Endothelial cell of umbilical vein (primary cell): ENCODE measurements around the gene CNTN5. TPM values are rescaled to one million over a fixed set of nuclear protein-coding genes. Genes with fewer than 3 reads are reported as not detected.

Experiments
- BruUV-seq: library from RNA; stranded (reverse); fragments of 400-500 nt; replicated peaks from 2 replicates; lab custom pipeline; 2021; lab: Mats Ljungman, UMichigan
- CTCF ChIA-PET: fragments of 300-600, 350-600 bp; sonication (Branson Sonifier 250); formaldehyde crosslinking; loops from one replicate; lab custom pipeline; 2021; ENCODE audit warnings: antibody characterized with exemption, inconsistent platforms; lab: Charles Lee
- POLR2A ChIA-PET: fragments of 300-600, 350-600 bp; sonication (Branson Sonifier 250); formaldehyde crosslinking; loops from one replicate; lab custom pipeline; 2021; ENCODE audit warnings: antibody characterized with exemption, inconsistent platforms; lab: Charles Lee
- DNase-seq: peaks from one replicate; pipeline ENCODE4 v3.0.0-alpha.2; 2011; ENCODE audit warnings: low read depth, low spot score
- FAIRE-seq: peaks from 2 replicates; lab custom pipeline; 2011; peaks lifted over from hg19 to GRCh38; lab: Jason Lieb, UNC
- H2AFZ ChIP-seq: 2 replicates; pipeline ENCODE4 v1.6.0; 2012; ENCODE audit warnings: low read depth, low read length, control low read depth, inconsistent platforms
- H3K27ac ChIP-seq: 2 replicates; pipeline ENCODE4 v1.5.1; 2011; ENCODE audit warnings: low read depth, mild to moderate bottlenecking, control low read depth, low read length, moderate library complexity; ENCODE audit not compliant: insufficient read depth
- H3K27me3 ChIP-seq, 2 experiments: 2 replicates each; pipeline versions ENCODE4 v1.6.0 to v1.6.1; 2011; ENCODE audit warnings: low read length in 2 of 2, mixed read lengths in 1 of 2; ENCODE audit not compliant: control insufficient read depth in 2 of 2, insufficient read depth in 2 of 2
- H3K36me3 ChIP-seq, 2 experiments: 2 replicates in 1 of 2; 3 replicates in 1 of 2; pipeline ENCODE4 v1.5.1; 2011; ENCODE audit warnings: low read length in 2 of 2, mild to moderate bottlenecking in 1 of 2, moderate library complexity in 1 of 2; ENCODE audit not compliant: control insufficient read depth in 2 of 2, insufficient read depth in 2 of 2; ENCODE audit errors: extremely low read depth in 1 of 2
- H3K4me1 ChIP-seq: 3 replicates; pipeline ENCODE4 v1.5.1; 2011; ENCODE audit warnings: mild to moderate bottlenecking, low read length; ENCODE audit not compliant: control insufficient read depth, insufficient read depth; ENCODE audit errors: extremely low read depth
- H3K4me2 ChIP-seq: 2 replicates; pipeline ENCODE4 v1.6.1; 2011; ENCODE audit warnings: low read length, control low read depth, mixed read lengths; ENCODE audit not compliant: insufficient read depth
- H3K4me3 ChIP-seq, 3 experiments: fragments of 200-600 bp in 1 of 3; sonication (generic), shearing (Covaris generic) in 1 of 3; replicated peaks in 1 of 3; 2 replicates each; pipeline ENCODE4 v1.5.1; 2011 to 2016; ENCODE audit warnings: control low read depth in 3 of 3, low read length in 3 of 3, mild to moderate bottlenecking in 2 of 3, inconsistent platforms in 1 of 3, low read depth in 1 of 3, moderate library complexity in 1 of 3; ENCODE audit not compliant: insufficient read depth in 1 of 3
- H3K79me2 ChIP-seq: 2 replicates; pipeline ENCODE4 v1.6.0; 2012; ENCODE audit warnings: low read length, inconsistent platforms; ENCODE audit not compliant: control insufficient read depth, insufficient read depth
- H3K9ac ChIP-seq: replicated peaks from 2 replicates; pipeline ENCODE3; 2011; ENCODE audit warnings: low read length, control low read depth; ENCODE audit not compliant: insufficient read depth; ENCODE audit errors: extremely low read depth
- H3K9me1 ChIP-seq: replicated peaks from 3 replicates; pipeline ENCODE4 v1.6.0; 2011; ENCODE audit warnings: mild to moderate bottlenecking, low read length; ENCODE audit not compliant: control insufficient read depth, insufficient read depth; ENCODE audit errors: extremely low read depth
- H3K9me3 ChIP-seq: replicated peaks from 2 replicates; pipeline ENCODE4 v1.5.1; 2012; ENCODE audit warnings: low read length, inconsistent platforms; ENCODE audit not compliant: control insufficient read depth, insufficient read depth
- H4K20me1 ChIP-seq: replicated peaks from 2 replicates; pipeline ENCODE3; 2011; ENCODE audit warnings: mild to moderate bottlenecking, low read length; ENCODE audit not compliant: control insufficient read depth, insufficient read depth; ENCODE audit errors: extremely low read depth
- EZH2 ChIP-seq: IDR thresholded peaks from 2 replicates; pipeline ENCODE4 v1.6.1; 2012; ENCODE audit warnings: borderline replicate concordance, low read depth, mild to moderate bottlenecking, moderate library complexity, low read length, inconsistent platforms; ENCODE audit not compliant: severe bottlenecking
- FOS ChIP-seq: IDR thresholded peaks from 2 replicates; pipeline ENCODE4 v1.6.1; 2011; ENCODE audit warnings: mild to moderate bottlenecking, low read length, moderate library complexity, borderline replicate concordance; ENCODE audit not compliant: insufficient read depth
- GATA2 ChIP-seq: IDR thresholded peaks from 2 replicates; pipeline ENCODE4 v1.7.0; 2011; ENCODE audit warnings: low read depth, mild to moderate bottlenecking, moderate library complexity, mixed read lengths, low read length; ENCODE audit not compliant: insufficient read length, insufficient read depth
- JUN ChIP-seq: IDR thresholded peaks from 2 replicates; pipeline ENCODE4 v1.6.1; 2011; ENCODE audit warnings: borderline replicate concordance, low read depth; ENCODE audit not compliant: insufficient read length, insufficient read depth
- MYC ChIP-seq: IDR thresholded peaks from one replicate; pipeline ENCODE4 v1.6.1; 2011; ENCODE audit warnings: mild to moderate bottlenecking, low read depth, low read length
- POLR2A ChIP-seq: IDR thresholded peaks from 2 replicates; pipeline ENCODE4 v1.6.1; 2012; ENCODE audit warnings: low read depth, mild to moderate bottlenecking, control low read depth, low read length
- POLR2AphosphoS5 ChIP-seq: IDR thresholded peaks from 2 replicates; pipeline ENCODE4 v1.6.1; 2012; ENCODE audit warnings: low read depth, mild to moderate bottlenecking, control low read depth, low read length, moderate library complexity; ENCODE audit not compliant: insufficient read depth
- dilution Hi-C: fragments of 300-500 bp; cut with MboI; formaldehyde crosslinking; loops from one replicate; pipeline ENCODE4 v1.15.0; 2019; ENCODE audit warnings: low sequenced_read_pairs; ENCODE audit not compliant: extremely low pct_ligation_motif_present
- intact Hi-C: fragments of 100-400 bp; cut with micrococcal nuclease; formaldehyde crosslinking; loops from one replicate; pipeline ENCODE4 v1.10.0; 2022
- polyA plus RNA-seq, 4 experiments: library from polyadenylated mRNA; depleted of rRNA in 3 of 4; stranded (reverse) in 3 of 4; unstranded in 1 of 4; fragments of >200 nt; gene quantifications; 2 replicates each; pipeline versions ENCODE4 v1.2.1 to v1.2.3, GENCODE V29; 2011 to 2012; ENCODE audit warnings: missing spikeins in 1 of 4
- total RNA-seq: library from RNA; stranded (reverse); gene quantifications from 2 replicates; pipeline ENCODE4 v1.2.3, GENCODE V29; 2021
- TF ChIP-seq, protein P1 (sequence below), 2 donors: IDR thresholded peaks; 1 replicate in 1 of 2; 2 replicates in 1 of 2; pipeline ENCODE4 v1.5.1; 2011; ENCODE audit warnings: low read length in 2 of 2, mild to moderate bottlenecking in 2 of 2, moderate library complexity in 2 of 2, control low read depth in 1 of 2, inconsistent platforms in 1 of 2, low read depth in 1 of 2; ENCODE audit not compliant: insufficient read depth in 1 of 2; ENCODE audit errors: extremely low read depth in 1 of 2
- TF ChIP-seq, protein P2 (sequence below): IDR thresholded peaks from 2 replicates; pipeline ENCODE4 v1.6.1; 2011; ENCODE audit not compliant: insufficient read depth, insufficient read length

Gene CNTN5
- total and polyA plus RNA-seq, 2 donors (not counting 3 experiments of a cell fraction or from before 2014, with no cell fraction given): not detected

DNA sequence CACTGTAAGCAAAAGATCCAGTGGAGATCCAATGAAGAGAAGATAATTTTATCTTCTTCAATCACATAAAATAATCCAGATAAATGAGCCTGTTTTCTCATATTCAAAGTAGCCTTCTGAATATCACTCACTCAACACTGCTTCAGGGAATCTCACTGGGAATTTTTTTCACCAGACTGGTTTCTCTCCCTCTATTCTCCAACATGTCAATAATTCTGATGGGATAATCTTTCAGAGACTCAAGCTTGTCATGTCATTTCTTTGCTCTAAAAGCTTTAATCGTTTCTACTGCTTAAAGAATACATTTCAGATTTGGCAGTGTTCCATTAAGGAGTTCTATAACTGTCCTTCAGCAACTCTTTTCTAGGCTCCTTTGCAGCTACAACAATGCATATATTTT, 16.3 kb downstream of the CNTN5 start:
- ChIA-PET CTCF (no interaction called here), POLR2A (no interaction called here)
- intact Hi-C loops: no loop called here
- no peak overlapping the region for H2AFZ ChIP-seq
- H3K4me3 ChIP-seq: no peak overlapping the region
- H4K20me1 ChIP-seq: no peaks in the 10 kb centered on the region
- no peaks in the 10 kb centered on the region for H3K79me2 ChIP-seq
- no peaks in the 10 kb centered on the region for H3K27me3 ChIP-seq
- no peak overlapping the region for H3K9ac ChIP-seq
- no peaks in the 10 kb centered on the region for H3K4me1 ChIP-seq
- TF ChIP-seq FOS (no peak), GATA2 (no peak), POLR2A (no peak), JUN (no peak), EZH2 (no peak), POLR2AphosphoS5 (no peak), MYC (no peak)
- TF ChIP-seq, protein P1, sequence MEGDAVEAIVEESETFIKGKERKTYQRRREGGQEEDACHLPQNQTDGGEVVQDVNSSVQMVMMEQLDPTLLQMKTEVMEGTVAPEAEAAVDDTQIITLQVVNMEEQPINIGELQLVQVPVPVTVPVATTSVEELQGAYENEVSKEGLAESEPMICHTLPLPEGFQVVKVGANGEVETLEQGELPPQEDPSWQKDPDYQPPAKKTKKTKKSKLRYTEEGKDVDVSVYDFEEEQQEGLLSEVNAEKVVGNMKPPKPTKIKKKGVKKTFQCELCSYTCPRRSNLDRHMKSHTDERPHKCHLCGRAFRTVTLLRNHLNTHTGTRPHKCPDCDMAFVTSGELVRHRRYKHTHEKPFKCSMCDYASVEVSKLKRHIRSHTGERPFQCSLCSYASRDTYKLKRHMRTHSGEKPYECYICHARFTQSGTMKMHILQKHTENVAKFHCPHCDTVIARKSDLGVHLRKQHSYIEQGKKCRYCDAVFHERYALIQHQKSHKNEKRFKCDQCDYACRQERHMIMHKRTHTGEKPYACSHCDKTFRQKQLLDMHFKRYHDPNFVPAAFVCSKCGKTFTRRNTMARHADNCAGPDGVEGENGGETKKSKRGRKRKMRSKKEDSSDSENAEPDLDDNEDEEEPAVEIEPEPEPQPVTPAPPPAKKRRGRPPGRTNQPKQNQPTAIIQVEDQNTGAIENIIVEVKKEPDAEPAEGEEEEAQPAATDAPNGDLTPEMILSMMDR (IDR thresholded peaks at IDR 0.05; ENCODE audit: extremely low read depth in 1 of 2, insufficient read depth in 1 of 2, low read depth in 1 of 2, low read length in 2 of 2): no peak
- TF ChIP-seq, protein P2, sequence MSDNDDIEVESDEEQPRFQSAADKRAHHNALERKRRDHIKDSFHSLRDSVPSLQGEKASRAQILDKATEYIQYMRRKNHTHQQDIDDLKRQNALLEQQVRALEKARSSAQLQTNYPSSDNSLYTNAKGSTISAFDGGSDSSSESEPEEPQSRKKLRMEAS: no peak
- BruUV-seq: no TSS peak
- no peaks in the 10 kb centered on the region for H3K9me1 ChIP-seq
- no peak overlapping the region for H3K4me2 ChIP-seq
- FAIRE-seq: no peak
- H3K9me3 ChIP-seq: no peaks in the 10 kb centered on the region
- H3K36me3 ChIP-seq: no peaks in the 10 kb centered on the region
- H3K27ac ChIP-seq: no peak overlapping the region
- dilution Hi-C loops: no loop called here
- DNase-seq: no peak
